ENCODE data around the gene GPR160.

GPR160 gene

GRCh38 chr3:170081079-170081741 is 43.4 kb downstream of the GPR160 start:
- no peak for DNase-seq
- Histone ChIP-seq H3K4me1 (ENCODE audit: control insufficient read depth, insufficient read depth, low read length, poor library complexity, severe bottlenecking) (no peaks in the 10 kb centered on the region), H3K27ac (ENCODE audit: insufficient read depth, low read length, poor library complexity, severe bottlenecking) (no peak overlapping the region), H3K4me3 (ENCODE audit: insufficient read depth, low read depth, low read length, poor library complexity, severe bottlenecking) (no peak overlapping the region), H3K36me3 (ENCODE audit: control insufficient read depth, insufficient read depth, low read length) (peaks cover 6% of the 10 kb centered on the region), H3K27me3 (replicated peaks; ENCODE audit: control insufficient read depth, insufficient read depth, low read length, poor library complexity, severe bottlenecking) (no peaks in the 10 kb centered on the region), H3K9me3 (ENCODE audit: control insufficient read depth, low read length) (no peaks in the 10 kb centered on the region)

GRCh38 chr3:170083343-170083742 is 45.5 kb downstream of the GPR160 start:
- no peak for DNase-seq
- Histone ChIP-seq H3K27ac (ENCODE audit: insufficient read depth, low read length, poor library complexity, severe bottlenecking) (no peak overlapping the region), H3K4me1 (ENCODE audit: control insufficient read depth, insufficient read depth, low read length, poor library complexity, severe bottlenecking) (no peaks in the 10 kb centered on the region), H3K9me3 (ENCODE audit: control insufficient read depth, low read length) (no peaks in the 10 kb centered on the region), H3K36me3 (ENCODE audit: control insufficient read depth, insufficient read depth, low read length) (peaks cover 13% of the 10 kb centered on the region), H3K27me3 (replicated peaks; ENCODE audit: control insufficient read depth, insufficient read depth, low read length, poor library complexity, severe bottlenecking) (no peaks in the 10 kb centered on the region), H3K4me3 (ENCODE audit: insufficient read depth, low read depth, low read length, poor library complexity, severe bottlenecking) (no peak overlapping the region)

- Histone ChIP-seq H3K9me3 (ENCODE audit: control insufficient read depth, low read length) (no peaks in the 10 kb centered on the region), H3K27me3 (replicated peaks; ENCODE audit: control insufficient read depth, insufficient read depth, low read length, poor library complexity, severe bottlenecking) (no peaks in the 10 kb centered on the region), H3K27ac (ENCODE audit: insufficient read depth, low read length, poor library complexity, severe bottlenecking) (no peak overlapping the region), H3K4me3 (ENCODE audit: insufficient read depth, low read depth, low read length, poor library complexity, severe bottlenecking) (no peak overlapping the region), H3K4me1 (ENCODE audit: control insufficient read depth, insufficient read depth, low read length, poor library complexity, severe bottlenecking) (no peaks in the 10 kb centered on the region), H3K36me3 (ENCODE audit: control insufficient read depth, insufficient read depth, low read length) (peaks cover 20% of the 10 kb centered on the region)
- DNase-seq: no peak
Measured at GRCh38 chr3:170085396-170085795, 47.6 kb downstream of the GPR160 start.

- DNase-seq: no peak
- peaks cover 38% of the 10 kb centered on the region for H3K36me3 ChIP-seq (ENCODE audit: control insufficient read depth, insufficient read depth, low read length)
- H3K27me3 ChIP-seq (replicated peaks; ENCODE audit: control insufficient read depth, insufficient read depth, low read length, poor library complexity, severe bottlenecking): no peaks in the 10 kb centered on the region
- H3K9me3 ChIP-seq (ENCODE audit: control insufficient read depth, low read length): no peaks in the 10 kb centered on the region
- H3K4me3 ChIP-seq (ENCODE audit: insufficient read depth, low read depth, low read length, poor library complexity, severe bottlenecking): no peak overlapping the region
- H3K27ac ChIP-seq (ENCODE audit: insufficient read depth, low read length, poor library complexity, severe bottlenecking): no peak overlapping the region
- no peaks in the 10 kb centered on the region for H3K4me1 ChIP-seq (ENCODE audit: control insufficient read depth, insufficient read depth, low read length, poor library complexity, severe bottlenecking)
Measured at GRCh38 chr3:170089862-170090600, 52.2 kb downstream of the GPR160 start.

- Histone ChIP-seq H3K9me3 (ENCODE audit: control insufficient read depth, low read length) (no peaks in the 10 kb centered on the region), H3K27ac (ENCODE audit: insufficient read depth, low read length, poor library complexity, severe bottlenecking) (no peak overlapping the region), H3K27me3 (replicated peaks; ENCODE audit: control insufficient read depth, insufficient read depth, low read length, poor library complexity, severe bottlenecking) (no peaks in the 10 kb centered on the region), H3K4me1 (ENCODE audit: control insufficient read depth, insufficient read depth, low read length, poor library complexity, severe bottlenecking) (no peaks in the 10 kb centered on the region), H3K4me3 (ENCODE audit: insufficient read depth, low read depth, low read length, poor library complexity, severe bottlenecking) (no peak overlapping the region), H3K36me3 (ENCODE audit: control insufficient read depth, insufficient read depth, low read length) (peaks cover 41% of the 10 kb centered on the region)
- DNase-seq: no peak
Measured at GRCh38 chr3:170090601-170090981, 52.8 kb downstream of the GPR160 start.

GRCh38 chr3:170092907-170093306 is 55.1 kb downstream of the GPR160 start:
- Histone ChIP-seq H3K36me3 (ENCODE audit: control insufficient read depth, insufficient read depth, low read length) (peaks cover 48% of the 10 kb centered on the region), H3K4me3 (ENCODE audit: insufficient read depth, low read depth, low read length, poor library complexity, severe bottlenecking) (no peak overlapping the region), H3K9me3 (ENCODE audit: control insufficient read depth, low read length) (no peaks in the 10 kb centered on the region), H3K27me3 (replicated peaks; ENCODE audit: control insufficient read depth, insufficient read depth, low read length, poor library complexity, severe bottlenecking) (no peaks in the 10 kb centered on the region), H3K27ac (ENCODE audit: insufficient read depth, low read length, poor library complexity, severe bottlenecking) (no peak overlapping the region), H3K4me1 (ENCODE audit: control insufficient read depth, insufficient read depth, low read length, poor library complexity, severe bottlenecking) (no peaks in the 10 kb centered on the region)
- DNase-seq: no peak

- no peaks in the 10 kb centered on the region for H3K27me3 ChIP-seq (replicated peaks; ENCODE audit: control insufficient read depth, insufficient read depth, low read length, poor library complexity, severe bottlenecking)
Measured at GRCh38 chr3:170095771-170096170, 58.0 kb downstream of the GPR160 start.

GRCh38 chr3:170096342-170096741 is 58.5 kb downstream of the GPR160 start:
- H3K27me3 ChIP-seq (replicated peaks; ENCODE audit: control insufficient read depth, insufficient read depth, low read length, poor library complexity, severe bottlenecking): no peaks in the 10 kb centered on the region
- no peak for DNase-seq
- H3K9me3 ChIP-seq (ENCODE audit: control insufficient read depth, low read length): no peaks in the 10 kb centered on the region
- H3K4me1 ChIP-seq (ENCODE audit: control insufficient read depth, insufficient read depth, low read length, poor library complexity, severe bottlenecking): no peaks in the 10 kb centered on the region
- H3K27ac ChIP-seq (ENCODE audit: insufficient read depth, low read length, poor library complexity, severe bottlenecking): no peak overlapping the region
- peaks cover 67% of the 10 kb centered on the region for H3K36me3 ChIP-seq (ENCODE audit: control insufficient read depth, insufficient read depth, low read length)
- H3K4me3 ChIP-seq (ENCODE audit: insufficient read depth, low read depth, low read length, poor library complexity, severe bottlenecking): no peak overlapping the region

More at GRCh38 chr3:170095771-170096170, 58.0 kb downstream of the GPR160 start:
- Histone ChIP-seq H3K36me3 (ENCODE audit: control insufficient read depth, insufficient read depth, low read length) (peaks cover 61% of the 10 kb centered on the region), H3K4me1 (ENCODE audit: control insufficient read depth, insufficient read depth, low read length, poor library complexity, severe bottlenecking) (no peaks in the 10 kb centered on the region), H3K27ac (ENCODE audit: insufficient read depth, low read length, poor library complexity, severe bottlenecking) (no peak overlapping the region), H3K9me3 (ENCODE audit: control insufficient read depth, low read length) (no peaks in the 10 kb centered on the region), H3K4me3 (ENCODE audit: insufficient read depth, low read depth, low read length, poor library complexity, severe bottlenecking) (no peak overlapping the region)
- no peak for DNase-seq

- Histone ChIP-seq H3K27ac (ENCODE audit: insufficient read depth, low read length, poor library complexity, severe bottlenecking) (no peak overlapping the region), H3K4me3 (ENCODE audit: insufficient read depth, low read depth, low read length, poor library complexity, severe bottlenecking) (no peak overlapping the region), H3K4me1 (ENCODE audit: control insufficient read depth, insufficient read depth, low read length, poor library complexity, severe bottlenecking) (no peaks in the 10 kb centered on the region), H3K36me3 (ENCODE audit: control insufficient read depth, insufficient read depth, low read length) (peaks cover 85% of the 10 kb centered on the region), H3K9me3 (ENCODE audit: control insufficient read depth, low read length) (no peaks in the 10 kb centered on the region), H3K27me3 (replicated peaks; ENCODE audit: control insufficient read depth, insufficient read depth, low read length, poor library complexity, severe bottlenecking) (no peaks in the 10 kb centered on the region)
- DNase-seq: no peak
Measured at GRCh38 chr3:170098753-170099152, 61.0 kb downstream of the GPR160 start.

- no peaks in the 10 kb centered on the region for H3K9me3 ChIP-seq (ENCODE audit: control insufficient read depth, low read length)
- no peak overlapping the region for H3K27ac ChIP-seq (ENCODE audit: insufficient read depth, low read length, poor library complexity, severe bottlenecking)
- no peaks in the 10 kb centered on the region for H3K27me3 ChIP-seq (replicated peaks; ENCODE audit: control insufficient read depth, insufficient read depth, low read length, poor library complexity, severe bottlenecking)
- no peak for DNase-seq
- H3K4me1 ChIP-seq (ENCODE audit: control insufficient read depth, insufficient read depth, low read length, poor library complexity, severe bottlenecking): no peaks in the 10 kb centered on the region
- H3K36me3 ChIP-seq (ENCODE audit: control insufficient read depth, insufficient read depth, low read length): peaks cover 70% of the 10 kb centered on the region
- no peak overlapping the region for H3K4me3 ChIP-seq (ENCODE audit: insufficient read depth, low read depth, low read length, poor library complexity, severe bottlenecking)
Measured at GRCh38 chr3:170100944-170101343, 63.1 kb downstream of the GPR160 start.

All from effector memory CD4-positive, alpha-beta T cell (primary cell).